Measurements from ENCODE around the gene KDM4C. TPM values are rescaled to one million over a fixed set of nuclear protein-coding genes. Genes with fewer than 3 reads are reported as not detected.
"Not testable (repeated sequence)": the region's sequence is repeated elsewhere in the genome, so short reads cannot be mapped to it uniquely, and the experiment has no call there.

Gene KDM4C
- total RNA-seq: 10 to 100 TPM; 49.4 to 50.0 TPM

GRCh38 chr9:6757456-6758247 is at the start of gene KDM4C:
Gene KDM4C (plus strand): TSS chr9:6757973. CDS start chr9:6792989, 35,016 bp downstream.
- peak; percentile 94 for DNase-seq
- CTCF ChIA-PET: interaction anchor here (0.6 to 1.0 kb wide), 2 partner anchors 42 to 341 kb away, joined by 3 to 4 read pairs; no protein-coding TSS in a partner anchor
- POLR2A ChIA-PET: interaction anchor here (0.9 to 4.4 kb wide), 29 partner anchors 8 to 750 kb away, joined by 3 to 124 read pairs (median 4); partner anchors contain the start of genes GLDC, RANBP6 and UHRF2
- Mint-ChIP-seq H3K4me1 (peaks cover 27% of the 10 kb centered on the region), H3K27me3 (no peaks in the 10 kb centered on the region), H3K36me3 (ENCODE audit: low read depth) (peaks cover 11% of the 10 kb centered on the region), H3K4me3 (peak within 1 kb of the TSS; percentile 90), H3K27ac (peak within 1 kb of the TSS; percentile 100), H3K9me3 (no peaks in the 10 kb centered on the region)

DNA sequence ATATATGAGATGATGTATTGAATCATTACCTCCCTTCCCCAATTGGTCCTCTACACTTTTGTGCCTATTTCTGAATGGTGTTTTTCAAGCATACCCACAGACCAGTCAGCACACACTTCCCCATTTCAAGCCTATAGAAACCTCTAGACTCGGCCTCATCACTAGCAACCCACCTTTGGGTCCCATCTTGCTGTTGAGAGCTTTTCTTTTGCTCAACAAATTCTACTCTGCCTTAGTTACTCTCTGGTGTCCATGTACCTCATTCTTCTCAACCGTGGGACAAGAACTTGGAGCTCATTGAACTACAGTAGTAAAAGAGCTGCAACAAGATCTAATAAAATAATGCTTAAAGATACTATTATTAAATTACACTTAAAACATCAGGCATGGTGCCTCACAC is 49.0 kb upstream of the KDM4C start:
- POLR2A ChIA-PET: interaction anchor here (1.9 kb wide), 1 partner anchor 27 kb away, joined by 10 read pairs; no protein-coding TSS in a partner anchor
- CTCF ChIA-PET: interaction anchor here (0.8 kb wide), 1 partner anchor 30 kb away, joined by 3 read pairs; no protein-coding TSS in a partner anchor
- H3K9me3 Mint-ChIP-seq: peaks cover 3% of the 10 kb centered on the region

GRCh38 chr9:6711403-6711802 is 46.4 kb upstream of the KDM4C start:
- peaks cover 3% of the 10 kb centered on the region for H3K27me3 Mint-ChIP-seq
- H3K9me3 Mint-ChIP-seq: peaks cover 3% of the 10 kb centered on the region
- H3K27ac Mint-ChIP-seq: no peak overlapping the region
- DNase-seq: no peak
- CTCF ChIA-PET: no interaction called here
- no peak overlapping the region for H3K4me3 Mint-ChIP-seq
- H3K36me3 Mint-ChIP-seq (ENCODE audit: low read depth): peaks cover 2% of the 10 kb centered on the region
- peaks cover 6% of the 10 kb centered on the region for H3K4me1 Mint-ChIP-seq
- POLR2A ChIA-PET: no interaction called here

More for the DNA sequence above, 49.0 kb upstream of the KDM4C start:
- no peak overlapping the region for H3K27ac Mint-ChIP-seq
- H3K36me3 Mint-ChIP-seq (ENCODE audit: low read depth): peaks cover 4% of the 10 kb centered on the region
- no peak overlapping the region for H3K4me3 Mint-ChIP-seq
- H3K4me1 Mint-ChIP-seq: peaks cover 5% of the 10 kb centered on the region
- no peak for DNase-seq
- peaks cover 3% of the 10 kb centered on the region for H3K27me3 Mint-ChIP-seq

DNA sequence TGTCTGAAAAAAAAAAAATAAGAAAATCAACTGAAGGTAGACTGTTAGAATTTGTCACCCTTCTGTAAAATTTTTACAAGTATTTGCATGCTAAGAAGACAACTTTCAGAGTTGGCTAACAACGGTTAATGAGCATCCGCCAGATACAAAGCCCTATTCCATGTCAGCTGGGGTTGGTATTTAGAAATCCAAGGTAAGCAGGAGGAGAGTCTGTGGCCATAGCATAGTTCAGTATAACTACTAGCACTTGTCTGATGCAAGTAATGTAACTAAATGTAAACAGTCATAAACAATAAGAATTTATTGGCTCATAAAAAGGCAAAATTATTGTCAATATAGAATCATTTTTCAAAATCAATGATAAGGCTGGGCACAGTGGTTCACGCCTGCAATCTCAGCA is 45.7 kb upstream of the KDM4C start:
- DNase-seq: no peak
- H3K9me3 Mint-ChIP-seq: peaks cover 3% of the 10 kb centered on the region
- POLR2A ChIA-PET: no interaction called here
- no peak overlapping the region for H3K4me3 Mint-ChIP-seq
- H3K27me3 Mint-ChIP-seq: peaks cover 3% of the 10 kb centered on the region
- peaks cover 10% of the 10 kb centered on the region for H3K4me1 Mint-ChIP-seq
- CTCF ChIA-PET: no interaction called here
- H3K27ac Mint-ChIP-seq: no peak overlapping the region
- peaks cover 3% of the 10 kb centered on the region for H3K36me3 Mint-ChIP-seq (ENCODE audit: low read depth)

DNA sequence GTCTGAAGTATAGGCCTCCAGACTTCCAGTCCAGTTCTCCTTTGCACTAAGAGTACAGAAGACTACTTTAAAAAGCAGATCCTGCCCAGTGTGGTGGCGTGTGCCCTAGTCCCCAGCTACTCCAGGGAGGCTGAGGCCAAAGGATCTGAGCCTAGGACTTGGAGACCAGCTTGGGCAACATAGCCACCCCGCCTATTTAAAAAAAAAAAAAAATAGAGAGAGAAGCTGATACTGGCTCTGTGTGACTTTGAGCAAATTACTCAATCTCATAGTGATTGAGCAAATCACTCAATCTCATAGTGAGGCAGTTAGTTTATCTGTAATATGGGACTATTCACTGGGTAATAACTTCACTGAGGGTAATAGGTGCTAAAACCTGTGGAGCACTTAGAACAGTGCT is 43.6 kb upstream of the KDM4C start:
- Mint-ChIP-seq H3K27ac (no peak overlapping the region), H3K4me3 (no peak overlapping the region), H3K4me1 (peaks cover 13% of the 10 kb centered on the region), H3K9me3 (no peaks in the 10 kb centered on the region), H3K27me3 (peaks cover 3% of the 10 kb centered on the region), H3K36me3 (ENCODE audit: low read depth) (peaks cover 5% of the 10 kb centered on the region)
- DNase-seq: no peak
- CTCF ChIA-PET: interaction anchor here (1.0 kb wide), 1 partner anchor 11 kb away, joined by 3 read pairs; no protein-coding TSS in a partner anchor
- POLR2A ChIA-PET: interaction anchor here (1.0 to 4.3 kb wide), 4 partner anchors 11 to 43 kb away, joined by 3 to 58 read pairs (median 4); partner anchors contain the start of gene KDM4C

GRCh38 chr9:6715153-6715754 is 42.5 kb upstream of the KDM4C start:
- ChIA-PET CTCF (interaction anchor here (0.7 to 1.5 kb wide), 3 partner anchors 11 to 43 kb away, joined by 4 to 5 read pairs (median 4); partner anchors contain the start of gene KDM4C), POLR2A (interaction anchor here (1.0 to 4.3 kb wide), 14 partner anchors 12 to 302 kb away, joined by 3 to 58 read pairs (median 6); partner anchors contain the start of genes KDM4C and UHRF2)
- peak overlapping the region; percentile 85 for H3K4me3 Mint-ChIP-seq
- H3K27ac Mint-ChIP-seq; H3K27me3 Mint-ChIP-seq; DNase-seq; H3K9me3 Mint-ChIP-seq; H3K36me3 Mint-ChIP-seq (ENCODE audit: low read depth): not testable (repeated sequence)
- peaks cover 13% of the 10 kb centered on the region for H3K4me1 Mint-ChIP-seq

DNA sequence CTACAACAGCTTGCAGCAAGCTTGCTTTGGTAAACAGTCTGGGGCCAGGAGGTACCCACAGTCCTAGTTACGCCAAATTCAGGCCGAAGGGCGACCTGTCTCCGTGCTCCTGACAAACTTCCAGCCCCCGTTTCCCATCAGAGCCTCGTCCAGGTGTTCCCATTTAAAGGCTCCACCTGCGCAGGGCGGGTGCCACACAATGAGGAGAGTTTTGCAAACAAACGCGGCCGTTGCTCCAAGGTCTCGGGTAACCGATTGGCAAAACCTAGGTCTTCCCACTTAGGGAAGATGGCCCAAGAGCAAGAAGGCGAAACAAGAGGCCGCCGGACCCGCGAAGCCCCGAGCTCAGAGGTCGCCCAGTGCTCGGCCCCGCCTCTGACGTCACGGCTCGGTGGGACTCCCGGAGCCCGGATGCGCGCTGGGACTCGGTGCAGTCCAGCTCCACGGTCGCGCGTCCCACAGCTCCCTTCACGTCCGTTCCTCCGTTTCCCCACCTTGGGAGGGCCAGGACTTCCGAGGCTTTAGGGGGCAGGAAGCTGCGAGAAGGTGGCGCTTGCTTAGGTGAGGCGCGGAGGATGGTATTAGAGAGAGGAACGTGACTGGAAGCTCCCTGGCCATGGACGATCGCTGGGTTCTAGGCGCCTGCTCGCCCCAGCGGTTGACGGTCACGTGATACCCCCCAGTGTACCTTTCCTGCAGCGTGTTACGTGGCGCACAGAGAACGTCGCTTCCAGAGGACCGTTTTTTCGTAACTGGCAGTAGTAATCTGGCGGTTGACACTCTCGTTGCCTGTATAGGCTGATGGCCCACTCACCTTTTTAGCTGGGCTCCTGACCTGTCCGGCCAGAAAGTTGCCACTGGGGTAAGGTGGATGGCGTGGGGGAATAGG is 41.8 kb upstream of the KDM4C start:
- H3K27me3 Mint-ChIP-seq: peaks cover 3% of the 10 kb centered on the region
- H3K4me1 Mint-ChIP-seq: peaks cover 13% of the 10 kb centered on the region
- POLR2A ChIA-PET: interaction anchor here (1.0 to 4.3 kb wide), 13 partner anchors 13 to 303 kb away, joined by 3 to 58 read pairs (median 8); partner anchors contain the start of genes KDM4C and UHRF2
- H3K9me3 Mint-ChIP-seq: no peaks in the 10 kb centered on the region
- peaks cover 5% of the 10 kb centered on the region for H3K36me3 Mint-ChIP-seq (ENCODE audit: low read depth)
- CTCF ChIA-PET: interaction anchor here (0.7 to 1.5 kb wide), 4 partner anchors 12 to 42 kb away, joined by 3 to 5 read pairs (median 4); partner anchors contain the start of gene KDM4C
- DNase-seq: peak; percentile 81
- peak overlapping the region; percentile 79 for H3K27ac Mint-ChIP-seq
- peak overlapping the region; percentile 85 for H3K4me3 Mint-ChIP-seq

- Mint-ChIP-seq H3K27ac (peak overlapping the region; percentile 79), H3K4me3 (peak overlapping the region; percentile 85), H3K36me3 (ENCODE audit: low read depth) (peaks cover 5% of the 10 kb centered on the region), H3K9me3 (no peaks in the 10 kb centered on the region), H3K4me1 (peaks cover 13% of the 10 kb centered on the region), H3K27me3 (no peaks in the 10 kb centered on the region)
- POLR2A ChIA-PET: interaction anchor here (1.1 to 4.3 kb wide), 10 partner anchors 13 to 304 kb away, joined by 3 to 58 read pairs (median 12); partner anchors contain the start of genes KDM4C and UHRF2
- CTCF ChIA-PET: interaction anchor here (0.7 to 1.4 kb wide), 3 partner anchors 33 to 572 kb away, joined by 3 to 4 read pairs (median 3); partner anchors contain the start of gene KDM4C
- DNase-seq: no peak
Observed at GRCh38 chr9:6716766-6717165, 41.0 kb upstream of the KDM4C start.

DNA sequence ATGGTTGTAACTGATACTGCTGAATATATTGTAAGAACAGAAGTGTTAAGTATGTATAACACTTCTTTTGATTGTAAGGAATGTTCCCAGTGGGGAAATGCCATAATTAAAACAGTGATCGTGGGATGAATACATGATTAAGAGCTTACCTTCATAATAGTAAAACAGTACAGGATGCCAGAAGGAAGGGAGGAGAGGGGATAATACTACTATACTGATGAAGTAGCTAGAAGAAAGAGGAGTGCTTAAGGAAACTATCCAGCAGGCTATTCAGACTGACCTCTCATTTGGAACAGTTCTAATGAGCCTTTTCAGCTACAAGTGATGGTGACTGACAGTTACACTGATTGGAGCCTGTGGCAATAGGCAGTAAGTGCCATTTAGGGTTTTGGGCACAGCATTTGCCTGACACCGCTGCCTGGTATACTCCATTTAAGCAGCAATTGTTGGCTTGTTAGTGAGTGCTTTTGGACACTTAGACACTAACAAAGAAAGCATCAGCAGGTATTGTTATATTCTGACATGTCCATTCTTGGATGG is 33.8 kb upstream of the KDM4C start:
- H3K36me3 Mint-ChIP-seq (ENCODE audit: low read depth): no peaks in the 10 kb centered on the region
- no peaks in the 10 kb centered on the region for H3K27me3 Mint-ChIP-seq
- no peaks in the 10 kb centered on the region for H3K9me3 Mint-ChIP-seq
- CTCF ChIA-PET: no interaction called here
- POLR2A ChIA-PET: no interaction called here
- no peak for DNase-seq
- H3K4me1 Mint-ChIP-seq: no peaks in the 10 kb centered on the region
- no peak overlapping the region for H3K4me3 Mint-ChIP-seq
- H3K27ac Mint-ChIP-seq: no peak overlapping the region

- no peak overlapping the region for H3K4me3 Mint-ChIP-seq
- H3K36me3 Mint-ChIP-seq (ENCODE audit: low read depth): no peaks in the 10 kb centered on the region
- POLR2A ChIA-PET: no interaction called here
- no peak for DNase-seq
- no peaks in the 10 kb centered on the region for H3K4me1 Mint-ChIP-seq
- H3K9me3 Mint-ChIP-seq: peaks cover 3% of the 10 kb centered on the region
- H3K27me3 Mint-ChIP-seq: no peaks in the 10 kb centered on the region
- H3K27ac Mint-ChIP-seq: no peak overlapping the region
- CTCF ChIA-PET: interaction anchor here (1.0 kb wide), 1 partner anchor 13 kb away, joined by 3 read pairs; no protein-coding TSS in a partner anchor
Observed at GRCh38 chr9:6733257-6733656, 24.5 kb upstream of the KDM4C start.

GRCh38 chr9:6733831-6734230 is 23.9 kb upstream of the KDM4C start:
- DNase-seq: no peak
- POLR2A ChIA-PET: no interaction called here
- Mint-ChIP-seq H3K36me3 (ENCODE audit: low read depth) (no peaks in the 10 kb centered on the region), H3K4me1 (no peaks in the 10 kb centered on the region), H3K4me3 (no peak overlapping the region), H3K27ac (no peak overlapping the region), H3K9me3 (peaks cover 3% of the 10 kb centered on the region), H3K27me3 (no peaks in the 10 kb centered on the region)
- CTCF ChIA-PET: interaction anchor here (1.0 kb wide), 1 partner anchor 14 kb away, joined by 3 read pairs; no protein-coding TSS in a partner anchor

- H3K9me3 Mint-ChIP-seq: peaks cover 3% of the 10 kb centered on the region
- no peak overlapping the region for H3K4me3 Mint-ChIP-seq
- no peaks in the 10 kb centered on the region for H3K4me1 Mint-ChIP-seq
- H3K27ac Mint-ChIP-seq: no peak overlapping the region
- CTCF ChIA-PET: no interaction called here
- no peaks in the 10 kb centered on the region for H3K27me3 Mint-ChIP-seq
- H3K36me3 Mint-ChIP-seq (ENCODE audit: low read depth): no peaks in the 10 kb centered on the region
- no peak for DNase-seq
- POLR2A ChIA-PET: no interaction called here
Observed at GRCh38 chr9:6735422-6735821, 22.4 kb upstream of the KDM4C start.

Measured in activated CD4-positive, alpha-beta memory T cell treated with anti-CD3 and anti-CD28 coated beads, Interleukin-2, amount 10 ng/mL, durations not matched to agents 7 days and 5 days (primary cell).